Right renal cortex interstitium (tissue), 3 donors: Measurements from ENCODE around the gene RPAP2. TPM values are rescaled to one million over a fixed set of nuclear protein-coding genes. Genes with fewer than 3 reads are reported as not detected.
A peak's percentile ranks its signal among the peaks of the same experiment; 100 is the strongest.
"Not testable (repeated sequence)": the region's sequence is repeated elsewhere in the genome, so short reads cannot be mapped to it uniquely, and the experiment has no call there.

ENCODE experiments used
- DNase-seq, 3 donors: peaks; one replicate each; pipeline ENCODE4 v3.0.0-alpha.2; 2013; ENCODE audit warnings: low read depth in 3 of 3, low spot score in 2 of 3
- polyA plus RNA-seq, 3 donors: library from polyadenylated mRNA; unstranded; fragments of 120-200 nt; gene quantifications; one replicate each; pipeline ENCODE4 v1.2.1, GENCODE V29; 2013; ENCODE audit not compliant: insufficient read length in 3 of 3

Gene RPAP2
- 10 to 100 TPM; 30.3 to 36.0 (median 34.2) TPM for polyA plus RNA-seq

DNA sequence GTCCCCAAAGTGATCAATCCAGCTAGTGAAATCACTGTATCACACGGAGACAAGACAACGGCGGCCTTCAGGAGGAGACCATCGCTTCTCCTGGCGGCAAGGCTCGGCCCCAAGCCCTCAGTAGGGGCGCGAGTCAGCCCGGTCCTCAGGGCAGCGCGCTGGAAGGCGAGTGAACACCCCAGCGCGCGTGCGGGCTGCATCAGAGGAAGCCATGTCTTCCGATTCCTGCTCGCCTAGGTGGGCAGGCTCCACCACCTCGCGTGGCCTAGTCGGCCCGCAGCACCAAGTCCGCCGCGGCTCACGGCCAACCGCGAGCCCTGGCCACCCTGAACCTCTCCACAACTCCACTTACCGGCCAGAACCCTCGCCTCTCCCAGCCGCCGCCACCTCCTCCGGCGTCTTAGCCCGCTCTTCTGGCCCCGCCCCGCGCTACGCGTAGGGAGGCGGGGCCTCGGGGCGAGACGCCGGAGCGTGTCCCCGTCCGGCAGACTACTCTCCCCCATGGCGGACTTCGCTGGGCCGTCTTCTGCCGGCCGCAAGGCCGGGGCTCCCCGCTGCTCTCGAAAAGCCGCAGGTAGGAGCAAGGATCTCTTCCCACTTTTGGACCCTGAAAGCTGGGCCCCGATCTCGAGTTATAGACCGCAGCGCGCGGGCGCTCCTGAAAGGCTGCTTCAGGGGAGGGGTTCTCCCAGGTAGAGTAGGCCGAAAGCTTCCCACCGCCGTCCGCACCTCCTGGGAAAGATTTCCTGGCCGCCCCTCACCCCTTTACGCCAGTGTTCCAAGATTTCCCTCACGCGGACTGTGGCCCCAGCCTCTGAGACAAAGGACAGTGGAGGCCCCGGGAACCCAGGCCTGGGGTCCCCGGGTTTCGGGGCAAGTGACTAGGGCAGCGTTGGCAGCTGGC is at the start of gene RPAP2, which contains the start of gene GLMN:
RPAP2 (plus strand) TSS at position 487 of the 904 bp plus-strand sequence; CDS start at position 502, 15 bp downstream.
GLMN (minus strand) TSS at position 415 of the 904 bp plus-strand sequence. CDS start 988 bp downstream, outside the sequence.
- DNase-seq: peak; percentile 72 to 87 (median 81)

DNA sequence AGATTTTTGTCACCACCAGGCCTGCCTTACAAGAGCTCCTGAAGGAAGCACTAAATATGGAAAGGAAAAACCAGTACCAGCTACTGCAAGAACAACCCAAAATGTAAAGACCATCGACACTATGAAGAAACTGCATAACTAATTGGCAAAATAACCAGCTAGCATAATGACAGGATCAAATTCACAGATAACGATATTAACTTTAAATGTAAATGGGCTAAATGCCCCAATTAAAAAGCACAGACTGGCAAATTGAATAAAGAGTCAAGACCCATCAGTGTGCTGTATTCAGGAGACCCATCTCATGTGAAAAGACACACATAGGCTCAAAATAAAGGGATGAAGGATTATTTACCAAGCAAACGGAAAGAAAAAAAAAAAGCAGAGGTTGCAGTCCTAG is 44.1 kb upstream of the RPAP2 start:
- DNase-seq: not testable (repeated sequence)

DNA sequence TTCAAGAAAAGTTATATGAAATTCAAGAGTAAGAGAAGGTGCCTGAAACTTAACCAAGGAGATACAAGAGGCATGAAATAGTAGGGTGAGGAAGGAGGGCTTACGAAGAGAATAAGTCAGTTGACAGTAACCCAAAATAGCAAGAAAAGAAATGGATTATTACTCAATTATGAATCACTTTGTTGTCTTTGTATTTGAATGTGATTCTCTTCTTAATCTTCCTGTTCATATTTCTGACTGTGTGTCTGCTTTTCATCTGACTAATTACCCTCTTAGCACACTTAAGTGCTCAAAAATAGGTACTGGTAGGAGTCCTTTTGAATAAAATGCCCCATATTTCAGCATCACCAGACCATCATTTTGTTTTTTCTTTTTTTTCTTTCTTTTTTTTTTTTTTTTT is 39.5 kb upstream of the RPAP2 start:
- no peak for DNase-seq

DNA sequence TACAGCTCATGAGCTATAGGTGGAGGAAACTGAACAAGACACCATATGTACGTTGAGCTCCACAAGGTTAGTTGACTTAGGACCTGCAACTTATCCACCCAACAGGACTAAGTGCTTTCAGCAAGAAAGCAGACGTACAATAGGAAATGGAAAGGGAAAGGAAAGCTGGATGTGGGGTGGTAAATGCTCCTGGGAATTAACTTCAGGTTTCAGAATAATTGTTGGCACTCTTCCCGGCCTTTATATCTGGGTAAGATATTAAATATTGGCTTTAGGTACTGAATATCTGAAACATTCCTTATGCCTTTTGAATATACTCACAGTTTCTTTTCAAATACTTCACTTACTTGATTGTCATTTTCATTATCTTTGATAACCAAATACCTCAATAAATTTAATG is 36.3 kb upstream of the RPAP2 start:
- DNase-seq: no peak

DNA sequence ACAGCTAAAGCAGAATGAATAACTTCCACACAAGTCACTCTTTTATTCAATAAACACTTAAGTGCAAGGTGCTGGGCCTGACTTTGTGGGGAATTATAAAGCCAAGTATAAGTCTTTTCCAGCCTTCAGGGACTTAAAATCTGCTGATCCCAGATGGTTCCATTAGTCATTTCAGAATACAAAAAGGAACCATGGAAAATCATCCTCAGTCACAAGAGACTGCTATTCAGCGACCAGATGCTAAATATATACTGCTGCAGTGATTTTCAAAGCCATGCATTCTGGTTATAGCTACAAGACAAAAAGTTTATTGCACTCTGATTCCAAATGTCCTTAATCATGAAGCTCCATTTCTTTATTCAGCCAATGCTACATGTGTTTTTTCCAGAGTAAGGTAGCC is 25.8 kb upstream of the RPAP2 start:
- DNase-seq: no peak

DNA sequence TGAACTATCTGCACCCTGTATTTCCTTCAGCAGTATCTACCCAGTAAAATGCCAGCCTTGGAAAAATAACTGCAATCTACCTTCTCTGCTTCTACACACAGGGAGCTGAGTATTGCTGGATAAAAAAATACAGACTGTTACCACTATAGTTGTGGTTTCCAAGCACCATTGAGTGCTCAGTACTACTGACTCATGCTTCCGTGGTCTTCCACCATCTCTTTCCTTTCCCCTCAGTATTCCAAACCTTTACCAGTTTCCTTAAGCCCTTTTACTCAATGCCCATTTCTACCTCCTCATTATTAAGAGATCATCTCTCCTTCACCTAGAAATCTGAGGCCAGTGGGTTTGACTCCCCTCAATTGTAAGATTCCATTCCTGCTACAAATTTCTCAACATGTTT is 23.9 kb upstream of the RPAP2 start:
- no peak for DNase-seq

DNA sequence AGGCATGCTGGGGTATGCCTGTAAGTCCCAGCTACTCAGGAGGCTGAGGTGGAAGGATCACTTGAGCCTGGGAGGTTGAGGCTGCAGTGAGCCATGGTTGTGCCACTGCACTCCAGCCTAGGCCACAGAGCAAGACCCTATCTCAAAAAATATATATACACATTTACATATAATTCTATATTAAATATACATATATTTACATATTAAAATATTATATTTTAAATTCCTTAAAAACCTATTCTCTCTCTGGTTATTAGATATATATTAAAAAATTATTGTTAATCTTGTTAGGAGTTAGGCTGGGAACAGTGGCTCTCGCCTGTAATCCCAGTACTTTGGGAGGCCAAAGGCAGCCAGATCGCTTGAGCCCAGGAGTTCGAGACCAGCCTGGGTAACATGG is 22.8 kb upstream of the RPAP2 start:
- DNase-seq: no peak

DNA sequence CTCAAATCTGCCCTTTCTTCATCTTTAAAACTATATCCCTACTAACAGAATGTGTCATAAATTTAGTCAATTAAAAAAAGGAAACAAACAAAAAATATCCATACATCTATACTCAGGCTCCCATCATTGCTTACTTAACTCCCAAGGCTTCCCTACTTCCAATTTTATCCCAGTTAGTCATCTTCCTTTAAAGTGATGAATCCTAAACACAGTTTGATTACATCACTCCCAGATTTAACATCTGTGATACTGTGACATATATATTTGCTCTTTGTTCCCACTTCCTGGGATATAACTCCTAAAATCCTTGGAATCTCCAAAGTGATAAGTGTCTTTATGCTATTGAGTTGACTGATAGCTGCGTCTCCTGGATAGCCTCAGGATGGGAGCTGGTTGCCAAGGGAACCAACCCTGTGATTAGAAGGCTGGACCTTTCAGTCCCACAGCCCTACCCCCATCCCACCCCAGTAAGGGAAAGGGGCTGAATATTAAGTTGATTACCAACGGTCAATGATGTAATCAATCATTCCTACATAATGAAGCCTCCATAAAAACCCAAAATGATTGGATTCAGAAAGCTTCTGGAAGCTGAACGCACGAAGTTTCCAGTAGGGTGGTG is 21.6 kb upstream of the RPAP2 start:
- no peak for DNase-seq

DNA sequence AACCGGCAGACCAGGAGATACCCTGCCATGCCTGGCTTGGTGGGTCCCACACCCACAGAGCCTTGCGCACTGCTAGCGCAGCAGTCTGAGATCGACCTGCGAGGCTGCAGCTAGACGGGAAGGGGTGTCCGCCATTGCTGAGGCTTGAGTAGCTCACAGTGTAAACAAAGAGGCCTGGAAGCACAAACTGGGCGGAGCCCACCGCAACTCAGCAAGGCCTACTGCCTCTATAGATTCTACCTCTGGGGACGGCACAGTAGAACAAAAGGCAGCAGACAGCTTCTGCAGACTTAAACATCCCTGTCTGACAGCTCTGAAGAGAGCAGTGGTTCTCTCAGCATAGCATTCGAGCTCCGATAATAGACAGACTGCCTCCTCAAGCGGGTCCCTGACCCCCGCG is 19.1 kb upstream of the RPAP2 start:
- not testable (repeated sequence) for DNase-seq

DNA sequence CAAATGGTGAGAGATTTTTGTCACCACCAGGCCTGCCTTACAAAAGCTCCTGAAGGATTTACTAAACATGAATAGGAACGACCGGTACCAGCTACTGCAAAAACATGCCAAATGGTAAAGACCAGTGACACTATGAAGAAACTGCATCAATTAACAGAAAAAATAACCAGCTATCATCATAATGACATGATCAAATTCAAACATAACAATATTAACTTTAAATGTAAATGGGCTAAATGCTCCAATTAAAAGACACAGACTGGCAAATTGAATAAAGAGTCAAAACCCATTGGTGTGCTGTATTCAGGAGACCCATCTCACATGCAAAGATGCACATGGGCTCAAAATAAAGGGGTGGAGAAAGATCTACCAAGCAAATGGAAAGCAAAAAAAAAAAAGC is 17.4 kb upstream of the RPAP2 start:
- DNase-seq: not testable (repeated sequence)

DNA sequence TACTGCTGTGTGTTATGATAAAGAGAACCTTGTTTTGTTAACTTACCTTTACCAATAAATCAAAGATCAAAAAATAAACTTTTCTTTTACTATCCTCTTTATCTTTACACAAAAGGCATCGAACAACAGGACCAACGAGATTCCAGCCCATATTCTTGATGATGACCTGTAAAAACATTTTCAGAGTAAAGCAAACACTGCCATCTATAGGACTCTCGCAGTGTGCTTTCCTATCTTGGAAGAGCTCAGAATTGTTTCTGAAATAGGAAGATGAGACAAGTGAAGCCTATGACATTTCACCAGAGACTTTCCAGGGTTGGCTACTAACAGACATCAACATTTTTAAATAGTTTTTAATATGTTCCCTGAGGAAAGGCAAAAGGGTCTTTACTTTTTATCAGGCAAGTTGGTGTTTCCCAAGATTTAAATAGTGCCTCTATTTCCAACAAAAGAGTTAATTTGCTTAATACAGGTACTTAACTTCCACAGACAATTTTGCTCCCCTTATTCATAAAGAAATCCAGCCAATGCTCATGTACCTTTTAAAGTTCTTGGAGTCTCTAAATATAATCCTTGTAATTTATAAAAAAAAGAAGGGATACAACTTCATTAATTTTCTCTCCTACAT is 7.4 kb upstream of the RPAP2 start:
- DNase-seq: peak in 1 of 3 donors; percentile 21

DNA sequence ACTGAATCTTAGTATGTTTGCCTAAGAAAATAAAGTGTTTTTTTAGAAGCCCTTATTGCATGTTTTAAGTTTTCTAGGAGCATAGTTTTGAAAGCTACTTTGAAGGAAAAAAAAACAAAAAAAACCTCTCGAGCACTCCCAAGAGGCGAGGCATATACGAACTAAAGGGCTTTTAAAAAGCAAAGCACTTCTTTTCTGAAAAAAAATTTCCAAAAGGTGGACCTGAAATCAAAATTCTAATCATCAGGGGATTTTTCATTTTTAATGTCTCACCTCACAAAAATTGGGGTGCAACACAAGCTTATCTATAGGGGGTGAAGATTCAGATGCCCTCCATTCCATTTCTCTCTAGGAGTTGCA is 666 bp upstream of the RPAP2 start:
- peak in 2 of 3 donors; percentile 17 to 48 for DNase-seq

DNA sequence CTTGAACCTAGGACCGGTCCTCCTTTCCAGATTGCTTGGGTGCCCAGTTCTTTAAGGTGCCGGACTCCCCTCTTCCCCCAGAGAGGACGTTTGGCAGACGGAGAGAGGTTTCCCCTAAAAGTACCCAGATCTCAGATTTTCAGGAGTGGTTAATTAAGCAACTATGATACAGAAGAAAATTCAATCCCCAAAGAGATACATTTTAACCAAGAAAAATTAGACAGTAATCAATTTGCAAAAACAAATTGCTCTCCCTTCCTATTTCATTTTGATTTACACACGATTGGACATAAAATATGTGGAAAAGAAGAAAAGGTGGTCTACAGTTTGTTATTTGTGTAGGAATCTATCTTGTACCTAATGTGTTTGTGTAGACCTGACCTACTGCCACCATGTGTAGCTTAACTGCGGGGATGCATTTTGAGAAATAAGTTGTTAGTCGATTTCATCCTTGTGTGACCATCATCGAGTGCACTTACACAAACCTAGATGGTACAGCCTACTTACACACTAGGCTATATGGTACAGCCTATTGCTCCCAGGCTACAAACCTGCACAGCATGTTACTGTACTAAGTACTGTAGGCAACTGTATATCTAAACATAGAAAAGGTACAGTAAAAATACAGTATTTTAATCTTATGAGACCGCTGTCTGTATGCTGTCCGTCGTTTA is 755 bp downstream of the RPAP2 start:
- DNase-seq: no peak

DNA sequence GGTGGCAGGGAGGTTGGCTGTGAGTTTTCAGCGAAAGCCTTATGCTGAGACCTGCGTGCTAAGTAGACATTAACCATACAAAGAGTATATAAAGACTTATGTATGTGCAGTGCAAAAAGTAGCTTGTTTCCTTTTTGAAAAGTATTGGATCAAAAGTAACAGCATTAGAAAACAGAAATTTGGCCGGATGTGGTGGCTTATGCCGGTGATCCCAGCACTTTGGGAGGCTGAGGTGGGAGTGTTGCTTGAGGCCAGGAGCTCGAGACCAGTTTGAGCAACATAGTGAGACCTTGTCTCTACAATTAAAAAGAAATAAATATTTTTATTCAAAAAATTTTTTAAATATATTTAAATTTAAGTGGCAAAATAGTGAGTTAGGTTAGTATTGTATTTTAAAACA is 2.2 kb downstream of the RPAP2 start:
- no peak for DNase-seq

DNA sequence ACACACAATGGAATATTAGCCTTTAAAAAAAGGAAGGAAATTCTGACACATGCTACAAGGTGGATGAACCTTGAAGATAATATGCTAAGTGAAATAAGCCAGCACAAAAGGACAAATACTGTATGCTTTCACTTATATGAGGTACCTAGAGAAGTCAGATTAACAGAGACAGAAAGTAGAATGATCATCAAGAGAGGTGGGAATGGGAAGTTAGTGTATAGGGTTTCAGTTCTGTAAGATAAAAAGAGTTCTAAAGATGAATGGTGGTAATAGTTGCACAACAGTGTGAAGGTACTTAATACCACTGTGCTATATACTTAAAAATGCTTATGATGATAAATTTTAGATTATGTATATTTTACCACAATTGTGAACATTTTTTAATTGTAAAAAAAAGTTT is 7.2 kb downstream of the RPAP2 start:
- no peak for DNase-seq

DNA sequence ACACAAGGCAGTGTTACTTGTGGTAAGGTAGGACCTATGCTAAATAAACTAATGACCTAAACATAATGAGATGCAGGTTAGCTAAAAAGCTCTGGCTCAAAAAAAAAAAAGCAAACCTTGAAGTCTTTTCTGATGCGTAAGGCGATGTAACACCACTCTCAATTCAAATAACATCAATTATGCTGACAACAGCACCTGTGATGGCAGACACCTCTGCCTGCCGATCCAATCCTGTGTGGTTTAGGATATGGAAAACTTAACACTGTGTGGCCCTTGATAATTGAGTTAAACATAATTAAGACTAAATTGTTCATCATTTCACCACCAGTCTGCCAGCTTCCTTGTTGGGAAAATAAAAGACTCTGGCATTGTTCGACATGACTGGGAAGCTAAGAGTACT is 9.1 kb downstream of the RPAP2 start:
- DNase-seq: no peak

DNA sequence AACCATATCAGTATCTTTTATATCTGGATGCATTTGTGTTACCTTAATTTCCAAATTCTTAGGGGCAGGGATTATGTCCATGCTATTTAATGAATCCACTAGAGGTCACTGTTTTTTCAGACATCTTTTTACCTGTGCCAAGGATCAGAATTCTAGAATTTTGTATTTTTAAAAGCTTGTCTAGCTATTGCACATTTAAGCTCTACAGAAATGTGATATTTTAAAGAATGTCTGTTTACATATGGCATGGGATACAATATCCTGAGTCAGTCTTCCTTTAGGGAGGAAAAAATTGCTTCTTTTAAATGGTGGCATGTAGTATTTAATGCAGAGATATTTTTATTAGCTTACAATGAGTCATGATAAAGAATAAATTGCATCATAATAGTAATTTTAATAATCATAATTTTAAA is 11.3 kb downstream of the RPAP2 start:
- DNase-seq: no peak

DNA sequence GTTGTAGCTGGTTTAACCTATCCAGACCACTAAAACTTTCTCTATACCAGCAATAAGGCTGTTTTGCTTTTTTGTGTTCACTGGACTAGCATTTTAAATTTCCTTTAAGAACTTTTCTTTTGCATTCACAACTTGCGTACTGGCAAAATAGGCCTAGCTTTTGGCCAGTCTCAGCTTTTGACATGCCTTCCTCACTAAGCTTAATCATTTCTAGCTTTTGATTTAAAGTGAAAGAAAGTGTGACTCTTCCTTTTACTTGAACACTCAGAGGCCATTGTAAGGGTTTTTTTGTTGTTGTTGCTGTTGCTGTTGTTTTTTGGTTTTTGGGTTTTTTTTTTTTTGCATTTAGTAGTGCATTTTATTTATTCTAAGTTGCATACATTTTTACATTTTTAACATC is 15.2 kb downstream of the RPAP2 start:
- no peak for DNase-seq

DNA sequence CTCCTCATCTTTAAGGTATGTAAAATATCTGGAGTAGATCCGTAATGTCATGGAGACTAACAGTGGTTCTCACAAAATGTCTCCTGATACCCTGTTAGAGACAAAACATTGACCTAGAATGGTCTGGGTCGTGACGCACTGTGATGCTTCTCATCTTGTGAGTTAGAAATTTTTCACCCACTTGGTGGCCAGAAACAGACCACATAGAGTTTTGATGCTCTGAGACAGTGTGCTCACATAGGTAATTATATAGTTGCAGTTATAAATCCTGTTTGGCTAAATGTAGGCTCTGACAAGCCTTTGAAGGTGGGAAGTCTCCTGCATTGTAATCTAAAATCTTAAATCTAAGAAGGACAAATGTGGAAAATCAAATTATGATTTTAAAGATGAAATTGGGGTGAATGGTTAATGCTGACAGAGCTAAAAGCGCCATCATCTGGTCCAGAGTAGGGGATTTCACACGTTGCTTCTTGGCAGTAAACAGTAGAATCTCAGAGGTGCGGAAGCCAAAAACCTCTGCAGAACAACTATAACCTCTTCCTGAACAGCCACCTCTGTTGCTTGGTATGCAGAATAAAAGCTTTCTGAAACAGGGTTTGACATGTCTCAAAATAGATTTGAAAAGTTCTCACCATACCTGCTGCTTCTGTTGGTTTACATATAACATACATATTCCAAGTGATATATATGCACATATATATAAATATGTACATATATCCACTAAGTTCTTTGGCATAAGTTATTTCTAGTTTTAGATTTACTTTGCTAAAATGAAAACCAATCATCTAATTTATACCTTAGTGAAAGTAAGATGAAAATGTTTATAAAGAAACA is 17.1 kb downstream of the RPAP2 start:
- DNase-seq: no peak

DNA sequence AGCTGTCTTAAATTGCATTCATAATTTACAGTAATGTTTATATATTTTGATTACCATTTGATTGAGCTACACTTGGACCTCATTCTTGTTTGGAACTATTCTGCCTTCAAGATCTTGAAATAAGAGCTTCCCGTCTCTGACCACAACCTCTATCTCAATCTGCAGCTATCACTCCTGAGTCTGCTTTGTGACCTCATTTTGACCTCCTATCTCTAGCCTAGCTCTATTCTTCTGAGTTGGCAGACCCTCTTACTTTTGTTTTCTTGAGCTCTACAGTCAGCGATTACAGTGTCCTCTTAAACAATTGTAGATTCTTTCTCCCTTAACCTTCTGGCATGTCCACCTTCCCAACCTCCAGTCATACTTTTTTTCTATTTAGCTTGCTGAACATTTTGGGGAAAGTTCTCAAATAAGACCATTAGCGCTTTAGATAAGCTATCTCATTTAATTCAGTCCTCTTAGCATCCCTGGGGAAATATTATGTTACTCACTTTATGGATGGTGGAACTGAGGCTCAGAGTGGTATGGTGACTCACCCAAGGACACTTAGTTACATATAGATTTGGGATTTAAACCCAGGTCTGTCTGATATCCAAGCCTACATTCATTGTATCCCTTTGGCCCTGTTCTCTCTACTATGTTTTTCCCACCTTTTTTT is 19.1 kb downstream of the RPAP2 start:
- no peak for DNase-seq
